DOHH2 (cell line): ENCODE measurements around the gene LARP6.

ENCODE experiments used
- CTCF ChIP-seq: fragments of 200-600 bp; sonication (generic); IDR thresholded peaks from one replicate; pipeline ENCODE4 v1.5.1; 2014; ENCODE audit warnings: antibody characterized with exemption, mild to moderate bottlenecking, low read depth, low read length; ENCODE audit not compliant: poor library complexity, severe bottlenecking
- EZH2phosphoT487 ChIP-seq: fragments of 200-600 bp; sonication (generic); IDR thresholded peaks from 2 replicates; pipeline ENCODE4 v1.6.1; 2017; ENCODE audit warnings: borderline replicate concordance, mild to moderate bottlenecking, antibody characterized with exemption, low read length, moderate library complexity, mixed read lengths

- TF ChIP-seq CTCF (no peak), EZH2phosphoT487 (no peak)
Measured at GRCh38 chr15:70854666-70854976, 664 bp upstream of the LARP6 start.
